ENCODE data around the gene MRS2. TPM values are rescaled to one million over a fixed set of nuclear protein-coding genes. Genes with fewer than 3 reads are reported as not detected.

MRS2 gene
- total RNA-seq, 6 experiments from 2014 or later: 11.1 to 16.4 (median 13.1) TPM

GRCh38 chr6:24444588-24444987 lies 41.9 kb downstream of the MRS2 start:
- DNase-seq: no peak
- no peak for ATAC-seq
- Histone ChIP-seq H3K27ac (no peak overlapping the region), H3K9me3 (no peaks in the 10 kb centered on the region), H3K4me3 (no peak overlapping the region), H3K36me3 (peaks cover 0 to 90% (median 14%) of the 10 kb centered on the region in 4 donors), H3K27me3 (no peaks in the 10 kb centered on the region), H3K4me1 (no peaks in the 10 kb centered on the region)
- intact Hi-C loops (cut with DNase I): no loop called here
- TF ChIP-seq CTCF (IDR thresholded peaks at IDR 0.05) (no peak), POLR2A (IDR thresholded peaks at IDR 0.05) (no peak)
- 75% methylated on average over 4 of the region's 4 CpGs for WGBS (ENCODE audit: insufficient coverage, low coverage, low lambda C conversion rate, missing lambda C conversion rate)

GRCh38 chr6:24445704-24446103 lies 43.0 kb downstream of the MRS2 start:
- Histone ChIP-seq H3K27me3 (no peaks in the 10 kb centered on the region), H3K9me3 (no peaks in the 10 kb centered on the region), H3K4me1 (no peaks in the 10 kb centered on the region), H3K4me3 (no peak overlapping the region), H3K27ac (no peak overlapping the region), H3K36me3 (peaks cover 0 to 80% (median 14%) of the 10 kb centered on the region in 4 donors)
- TF ChIP-seq POLR2A (IDR thresholded peaks at IDR 0.05): no peak
- TF ChIP-seq CTCF (IDR thresholded peaks at IDR 0.05): no peak
- intact Hi-C loops (cut with DNase I): no loop called here
- DNase-seq (no peak), ATAC-seq (no peak)
- 100% methylated on average over 2 of the region's 4 CpGs for WGBS (ENCODE audit: insufficient coverage, low coverage, low lambda C conversion rate, missing lambda C conversion rate)

GRCh38 chr6:24446670-24447069 lies 43.9 kb downstream of the MRS2 start:
- H3K36me3 ChIP-seq: peaks cover 0 to 72% (median 14%) of the 10 kb centered on the region in 4 donors
- H3K27me3 ChIP-seq: no peaks in the 10 kb centered on the region
- H3K4me3 ChIP-seq: no peak overlapping the region
- intact Hi-C loops (cut with DNase I): no loop called here
- no peaks in the 10 kb centered on the region for H3K9me3 ChIP-seq
- DNase-seq: no peak
- 69% methylated on average over 5 of the region's 7 CpGs for WGBS (ENCODE audit: insufficient coverage, low coverage, low lambda C conversion rate, missing lambda C conversion rate)
- ATAC-seq: no peak
- no peak overlapping the region for H3K27ac ChIP-seq
- no peaks in the 10 kb centered on the region for H3K4me1 ChIP-seq
- no peak for TF ChIP-seq CTCF (IDR thresholded peaks at IDR 0.05)
- TF ChIP-seq POLR2A (IDR thresholded peaks at IDR 0.05): no peak

GRCh38 chr6:24448396-24448795 lies 45.7 kb downstream of the MRS2 start:
- ATAC-seq: no peak

More at GRCh38 chr6:24448396-24448795, 45.7 kb downstream of the MRS2 start:
- DNase-seq: no peak
- intact Hi-C loops (cut with DNase I): no loop called here
- 72% methylated on average over 3 of the region's 4 CpGs for WGBS (ENCODE audit: insufficient coverage, low coverage, low lambda C conversion rate, missing lambda C conversion rate)
- H3K36me3 ChIP-seq: peaks cover 0 to 68% (median 14%) of the 10 kb centered on the region in 4 donors
- H3K4me3 ChIP-seq: no peak overlapping the region
- TF ChIP-seq CTCF (IDR thresholded peaks at IDR 0.05) (no peak), POLR2A (IDR thresholded peaks at IDR 0.05) (no peak)
- H3K27ac ChIP-seq: no peak overlapping the region
- H3K9me3 ChIP-seq: no peaks in the 10 kb centered on the region
- H3K27me3 ChIP-seq: no peaks in the 10 kb centered on the region
- H3K4me1 ChIP-seq: no peaks in the 10 kb centered on the region

Measured in right lobe of liver (tissue), 6 donors.